GF-D8 (cell line): ENCODE results near the gene SKOR1.

Source experiments
- DNase-seq: peaks from one replicate; lab custom pipeline; 2025; lab: John Stamatoyannopoulos, UW

Gene SKOR1, protein sequence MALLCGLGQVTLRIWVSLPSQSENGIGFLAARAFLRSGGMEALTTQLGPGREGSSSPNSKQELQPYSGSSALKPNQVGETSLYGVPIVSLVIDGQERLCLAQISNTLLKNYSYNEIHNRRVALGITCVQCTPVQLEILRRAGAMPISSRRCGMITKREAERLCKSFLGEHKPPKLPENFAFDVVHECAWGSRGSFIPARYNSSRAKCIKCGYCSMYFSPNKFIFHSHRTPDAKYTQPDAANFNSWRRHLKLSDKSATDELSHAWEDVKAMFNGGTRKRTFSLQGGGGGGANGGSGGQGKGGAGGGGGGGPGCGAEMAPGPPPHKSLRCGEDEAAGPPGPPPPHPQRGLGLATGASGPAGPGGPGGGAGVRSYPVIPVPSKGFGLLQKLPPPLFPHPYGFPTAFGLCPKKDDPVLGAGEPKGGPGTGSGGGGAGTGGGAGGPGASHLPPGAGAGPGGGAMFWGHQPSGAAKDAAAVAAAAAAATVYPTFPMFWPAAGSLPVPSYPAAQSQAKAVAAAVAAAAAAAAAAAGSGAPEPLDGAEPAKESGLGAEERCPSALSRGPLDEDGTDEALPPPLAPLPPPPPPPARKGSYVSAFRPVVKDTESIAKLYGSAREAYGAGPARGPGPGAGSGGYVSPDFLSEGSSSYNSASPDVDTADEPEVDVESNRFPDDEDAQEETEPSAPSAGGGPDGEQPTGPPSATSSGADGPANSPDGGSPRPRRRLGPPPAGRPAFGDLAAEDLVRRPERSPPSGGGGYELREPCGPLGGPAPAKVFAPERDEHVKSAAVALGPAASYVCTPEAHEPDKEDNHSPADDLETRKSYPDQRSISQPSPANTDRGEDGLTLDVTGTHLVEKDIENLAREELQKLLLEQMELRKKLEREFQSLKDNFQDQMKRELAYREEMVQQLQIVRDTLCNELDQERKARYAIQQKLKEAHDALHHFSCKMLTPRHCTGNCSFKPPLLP

DNA sequence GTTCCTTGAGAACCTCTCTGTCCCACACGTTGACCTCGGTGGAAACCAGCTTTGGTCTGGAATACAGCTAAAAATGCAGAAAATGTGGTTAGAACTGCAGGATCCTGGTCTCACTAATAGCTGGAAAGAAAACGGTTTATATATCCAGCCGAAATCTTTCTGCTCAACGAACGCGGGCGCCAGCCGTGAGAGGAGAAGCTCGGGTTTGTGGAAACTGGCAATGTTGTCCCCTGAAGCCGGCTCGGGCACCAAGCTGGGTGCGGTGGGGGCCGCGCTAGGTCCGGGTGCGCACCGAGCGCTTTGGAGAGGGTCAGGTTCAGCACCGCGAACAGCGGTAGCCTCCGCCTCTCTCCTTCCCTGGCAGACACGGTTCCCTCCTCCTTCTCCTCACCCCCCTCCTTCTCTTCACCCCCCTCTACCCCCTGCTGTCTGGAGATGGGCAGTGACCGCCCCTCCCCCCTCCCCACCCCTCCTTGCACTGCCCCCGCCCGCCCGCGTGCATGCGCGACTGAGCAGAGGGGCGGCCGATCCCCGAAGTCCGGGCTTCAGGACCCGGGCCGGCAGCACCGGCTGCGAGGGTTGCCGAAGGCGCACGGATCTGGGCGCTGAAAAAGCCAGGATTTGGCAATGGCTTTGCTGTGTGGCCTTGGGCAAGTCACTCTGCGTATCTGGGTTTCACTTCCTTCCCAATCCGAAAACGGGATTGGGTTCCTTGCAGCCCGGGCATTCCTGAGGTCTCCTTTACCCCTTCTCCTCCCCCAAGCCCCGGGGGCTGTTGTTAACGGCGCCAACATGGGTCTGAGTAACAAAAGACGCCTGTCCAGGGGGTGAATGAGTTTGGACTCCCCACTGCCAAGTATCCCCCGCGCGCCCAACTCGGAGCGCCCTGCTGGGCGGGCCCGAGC lies at the start of gene SKOR1:
TSS of gene SKOR1 (plus strand) at position 534 of the 905 bp plus-strand sequence. CDS start at position 628, 94 bp downstream.
- DNase-seq, result no peak

DNA sequence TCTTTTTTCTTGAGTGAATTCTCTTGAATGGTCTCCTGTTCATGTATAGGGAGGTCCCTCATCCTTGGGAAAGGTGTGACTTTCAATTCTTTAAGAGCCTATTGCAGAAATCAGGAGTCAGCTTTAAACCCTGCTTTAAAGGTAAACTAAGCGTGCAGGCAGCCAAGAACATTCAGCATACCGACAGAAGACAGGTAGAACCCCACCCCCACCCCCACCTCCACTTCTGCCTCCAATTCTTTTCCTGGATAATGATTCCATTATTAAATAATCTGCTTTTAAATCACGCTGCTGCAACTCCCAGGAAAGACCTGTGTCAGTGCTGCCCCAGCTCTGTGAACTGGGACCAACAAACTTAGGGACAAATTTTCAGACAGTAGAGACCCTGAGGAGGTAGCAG lies 49.3 kb upstream of the SKOR1 start:
- no peak for DNase-seq

GRCh38 chr15:67776600-67776999 lies 48.7 kb upstream of the SKOR1 start:
- DNase-seq, result no peak

DNA sequence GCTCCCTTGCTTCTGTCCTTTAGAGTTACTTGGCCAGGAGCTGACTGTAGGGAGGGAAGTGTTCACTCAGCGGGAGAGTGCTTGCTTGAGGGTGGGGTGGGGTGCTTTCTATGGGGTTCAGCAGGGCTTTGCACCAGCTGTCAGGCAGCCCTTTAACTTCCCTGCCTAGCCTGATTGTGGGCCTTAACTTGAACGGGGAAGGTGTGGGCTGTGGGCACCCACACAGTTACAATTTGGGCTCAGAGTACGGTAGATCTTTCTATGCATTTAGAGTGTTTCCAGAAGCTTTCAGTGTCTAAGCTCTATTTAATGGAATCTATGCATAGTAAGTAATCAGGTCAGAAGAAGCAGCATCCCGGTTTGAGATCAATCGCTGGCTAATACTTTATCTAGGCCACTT lies 48.2 kb upstream of the SKOR1 start:
- no peak for DNase-seq

DNA sequence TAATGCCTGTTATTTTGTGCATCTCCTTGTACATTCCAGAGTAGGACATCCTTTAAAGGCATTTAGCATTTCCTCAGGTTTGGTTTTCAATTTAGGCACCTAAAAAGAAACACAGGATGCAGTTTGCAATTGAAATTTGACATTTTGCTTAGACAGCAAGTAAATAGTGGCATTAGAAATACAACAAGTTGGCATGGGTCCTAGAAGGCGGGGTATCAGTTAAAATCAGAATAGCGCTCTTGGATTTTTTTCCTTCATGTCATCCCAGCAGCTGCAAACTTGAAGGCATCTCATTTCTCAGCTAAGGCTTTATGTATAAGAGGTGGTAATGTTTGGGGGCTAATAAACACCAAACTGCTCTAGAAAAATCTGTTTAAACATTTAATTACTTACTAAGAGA lies 47.5 kb upstream of the SKOR1 start:
- no peak for DNase-seq

GRCh38 chr15:67778968-67779548 lies 46.3 kb upstream of the SKOR1 start:
- no peak for DNase-seq

DNA sequence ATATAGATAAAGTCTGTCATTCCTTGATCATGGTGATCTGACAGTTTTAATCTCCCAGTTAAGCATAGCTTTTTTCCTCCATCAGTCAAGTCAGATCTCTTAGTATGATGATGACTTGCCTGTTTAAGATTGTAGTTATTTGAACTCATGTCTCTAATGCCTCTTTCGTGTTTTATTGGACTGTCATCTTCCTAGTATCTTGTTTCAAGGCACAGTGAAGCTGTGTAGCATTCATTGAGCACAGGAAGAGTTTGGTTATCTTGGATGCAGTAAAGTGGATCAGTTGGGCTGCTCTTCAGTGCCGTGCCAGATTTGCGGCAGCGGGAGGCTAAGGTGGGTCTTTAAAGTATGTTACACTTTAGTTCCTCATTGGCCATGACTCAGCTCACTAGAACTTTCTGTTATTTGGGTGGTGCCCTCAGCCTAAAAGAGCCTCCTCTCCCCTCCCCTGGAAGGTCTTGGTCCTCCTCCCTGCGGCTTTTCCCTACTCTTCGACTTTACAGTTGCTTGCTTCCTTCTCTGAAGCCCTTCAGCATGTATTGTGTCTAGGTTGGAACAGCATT lies 45.7 kb upstream of the SKOR1 start:
- DNase-seq, result no peak

DNA sequence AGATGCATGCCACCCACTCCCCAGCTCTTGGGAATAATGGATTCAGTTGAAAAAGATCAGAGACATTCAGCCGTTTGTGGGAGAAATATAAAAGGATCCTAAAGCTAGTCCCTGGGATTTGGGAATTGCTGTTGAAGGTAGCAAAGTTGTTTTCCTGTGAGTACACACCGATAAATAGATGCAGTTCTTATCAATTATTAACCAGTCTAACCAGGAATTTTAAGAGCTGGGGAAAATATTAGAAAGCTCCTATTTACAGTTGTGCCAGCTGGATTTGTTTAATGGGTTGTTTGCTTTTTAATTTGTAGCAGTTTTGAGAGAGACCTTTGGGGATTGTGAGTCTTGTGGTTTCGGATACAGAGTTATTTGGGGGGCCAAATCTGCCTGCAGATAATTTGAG lies 44.2 kb upstream of the SKOR1 start:
- no peak for DNase-seq

- DNase-seq, result no peak
Measured at GRCh38 chr15:67781907-67782690, 43.2 kb upstream of the SKOR1 start.

DNA sequence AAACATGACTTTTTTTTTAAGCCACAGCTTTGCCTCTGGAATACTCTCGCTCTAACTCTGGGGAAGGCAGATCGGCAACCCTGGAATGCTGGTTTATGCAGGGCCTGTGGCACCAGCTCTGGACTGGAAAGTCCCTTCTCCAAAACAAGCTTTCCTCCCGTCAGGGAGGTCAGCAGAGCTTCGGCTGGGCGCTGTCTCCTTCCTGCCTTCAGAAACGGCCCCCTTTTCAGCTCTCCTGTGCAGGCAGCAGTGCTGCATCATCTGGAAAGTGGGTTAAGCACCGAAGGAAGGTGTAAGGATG lies 42.7 kb upstream of the SKOR1 start:
- DNase-seq, result no peak

DNA sequence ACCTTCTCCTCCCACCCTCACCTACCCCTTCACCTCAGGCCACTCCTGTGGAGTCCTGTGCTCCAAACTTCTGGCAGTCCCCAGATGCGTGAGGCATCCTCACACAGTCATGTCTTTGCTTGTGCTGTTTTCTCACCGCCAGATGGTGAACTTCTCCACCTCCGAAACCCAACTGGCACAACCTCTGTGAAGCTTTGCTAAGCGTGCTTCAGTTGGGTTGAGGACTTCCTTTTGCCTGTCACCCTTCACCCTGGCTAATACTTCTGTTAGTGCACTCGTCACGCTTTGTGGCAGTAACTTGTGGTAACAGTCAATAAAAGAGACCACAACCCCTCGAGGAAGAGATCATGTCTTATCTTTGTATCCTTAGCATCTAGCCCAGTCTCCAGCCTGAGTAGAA lies 42.0 kb upstream of the SKOR1 start:
- peak; percentile 95 for DNase-seq

DNA sequence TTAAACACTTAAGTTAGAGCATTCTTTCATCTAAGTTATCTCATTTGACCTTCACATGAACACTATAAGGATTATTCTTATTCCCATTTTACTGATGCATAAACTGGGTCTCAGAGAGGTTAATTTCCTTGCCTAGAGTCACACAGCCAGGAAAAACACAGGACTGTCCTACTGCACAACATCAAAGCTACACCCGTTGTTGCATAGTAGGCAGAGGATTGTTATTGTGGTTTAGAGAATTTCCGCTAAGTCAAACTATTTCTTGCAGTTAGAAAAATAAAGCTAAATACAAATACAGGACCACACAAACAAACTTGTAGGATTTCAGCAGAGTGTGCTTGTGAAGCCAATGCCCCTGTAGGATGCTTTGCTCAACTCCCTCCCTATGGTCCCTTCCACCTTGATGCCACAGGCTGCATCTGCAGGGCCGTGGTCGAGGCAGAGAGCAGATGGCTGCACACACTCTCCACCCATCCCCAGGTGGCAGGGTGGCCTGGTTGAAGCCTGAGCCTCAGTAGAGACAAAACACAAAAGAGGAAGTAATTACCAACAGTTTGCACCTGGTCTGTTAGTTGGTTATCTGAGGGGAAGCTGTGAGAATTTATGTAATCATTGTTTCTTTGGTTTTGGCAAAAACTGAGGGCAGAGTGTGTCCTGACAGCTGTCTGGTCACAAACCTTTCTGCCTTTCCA lies 41.1 kb upstream of the SKOR1 start:
- peak; percentile 97 for DNase-seq

GRCh38 chr15:67784856-67785430 lies 40.4 kb upstream of the SKOR1 start:
- DNase-seq, result no peak

GRCh38 chr15:67785431-67785830 lies 39.9 kb upstream of the SKOR1 start:
- no peak for DNase-seq

- no peak for DNase-seq
Measured at GRCh38 chr15:67786646-67787045, 38.7 kb upstream of the SKOR1 start.

- no peak for DNase-seq
Measured at GRCh38 chr15:67788986-67789385, 36.3 kb upstream of the SKOR1 start.

DNA sequence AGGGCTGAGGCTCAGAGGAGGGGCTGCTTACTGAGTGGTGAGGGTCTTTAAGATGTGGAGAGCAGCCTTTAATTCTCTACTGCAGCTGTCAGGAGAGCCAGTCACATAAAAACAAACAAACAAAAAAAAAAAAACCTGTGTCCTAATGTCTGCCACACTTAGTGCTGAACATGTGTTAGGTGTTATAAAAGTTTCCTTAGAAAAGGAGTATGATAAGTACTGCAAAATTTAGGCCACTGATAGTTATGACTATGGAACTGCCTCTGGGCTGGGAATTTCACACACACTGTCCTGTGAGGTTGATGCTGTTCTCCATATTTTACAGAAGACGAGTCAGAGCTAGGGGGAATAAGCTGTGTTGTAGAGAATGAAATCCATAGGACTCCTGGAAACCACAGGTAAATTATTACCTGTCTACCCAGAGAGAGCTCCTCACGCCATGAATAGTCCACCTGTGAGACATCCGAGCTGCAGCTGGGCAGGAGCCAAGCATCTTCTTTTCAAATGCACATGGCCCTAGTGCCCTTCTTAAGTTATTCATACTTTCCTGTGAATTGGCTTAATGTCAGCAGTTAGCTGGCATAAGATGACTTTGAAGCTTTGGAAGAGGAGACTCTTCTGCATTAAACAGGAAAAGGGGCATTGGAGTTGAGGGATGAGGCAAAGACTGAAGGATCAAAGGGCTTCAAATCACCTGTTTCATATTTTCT lies 34.5 kb upstream of the SKOR1 start:
- no peak for DNase-seq

GRCh38 chr15:67792250-67792942 lies 32.9 kb upstream of the SKOR1 start:
- DNase-seq, result no peak
